HEK293 (cell line): Measurements from ENCODE around the gene RNASE3.

Source experiments
- BCL11B ChIP-seq: fragments of 450-650 bp; formaldehyde crosslinking; IDR thresholded peaks from 2 replicates; pipeline ENCODE4 v1.5.1; 2016; ENCODE audit warnings: low read depth, missing biosample characterization, missing genetic modification characterization
- GLIS2 ChIP-seq: fragments of 450-650 bp; formaldehyde crosslinking; IDR thresholded peaks from 2 replicates; pipeline ENCODE4 v1.5.1; 2016; ENCODE audit warnings: missing biosample characterization, missing genetic modification characterization
- YY1 ChIP-seq: fragments of 450-650 bp; formaldehyde crosslinking; IDR thresholded peaks from 2 replicates; pipeline ENCODE4 v1.5.1; 2018; ENCODE audit warnings: missing biosample characterization, missing genetic modification characterization
- ZNF10 ChIP-seq: fragments of 450-650 bp; formaldehyde crosslinking; IDR thresholded peaks from 2 replicates; pipeline ENCODE4 v1.5.1; 2017; ENCODE audit warnings: missing biosample characterization, missing genetic modification characterization
- ZNF19 ChIP-seq: fragments of 450-650 bp; formaldehyde crosslinking; IDR thresholded peaks from 2 replicates; pipeline ENCODE4; 2016; ENCODE audit warnings: missing biosample characterization, missing genetic modification characterization, low read depth
- ZNF214 ChIP-seq: fragments of 450-650 bp; formaldehyde crosslinking; IDR thresholded peaks from 2 replicates; pipeline ENCODE4 v1.5.1; 2017; ENCODE audit warnings: missing biosample characterization, mild to moderate bottlenecking, missing genetic modification characterization, borderline replicate concordance
- ZNF530 ChIP-seq: fragments of 450-650 bp; formaldehyde crosslinking; IDR thresholded peaks from 2 replicates; pipeline ENCODE4 v1.5.1; 2016; ENCODE audit warnings: low read depth, missing biosample characterization, missing genetic modification characterization
- ZNF660 ChIP-seq: fragments of 450-650 bp; IDR thresholded peaks from 2 replicates; pipeline ENCODE4 v1.5.1; 2018; ENCODE audit warnings: missing biosample characterization, mild to moderate bottlenecking, missing genetic modification characterization
- ZNF707 ChIP-seq: fragments of 450-650 bp; formaldehyde crosslinking; IDR thresholded peaks from 2 replicates; pipeline ENCODE4 v1.5.1; 2016; ENCODE audit warnings: missing biosample characterization, missing genetic modification characterization
- TF ChIP-seq, protein P1 (sequence below): fragments of 450-650 bp; formaldehyde crosslinking; IDR thresholded peaks from 2 replicates; pipeline ENCODE4 v1.5.1; 2016; ENCODE audit warnings: missing biosample characterization, missing genetic modification characterization
- TF ChIP-seq, protein P2 (sequence below): fragments of 450-650 bp; formaldehyde crosslinking; IDR thresholded peaks from 2 replicates; pipeline ENCODE4 v1.5.1; 2016; ENCODE audit warnings: missing biosample characterization, missing genetic modification characterization, low read depth
- TF ChIP-seq, protein P3 (sequence below): fragments of 450-650 bp; formaldehyde crosslinking; IDR thresholded peaks from 2 replicates; pipeline ENCODE4 v1.5.1; 2016; ENCODE audit warnings: missing biosample characterization, missing genetic modification characterization

- TF ChIP-seq YY1 (tag by site-specific recombination) (no peak), ZNF19 (tag by site-specific recombination) (no peak), ZNF707 (tag by site-specific recombination) (no peak), ZNF10 (tag by site-specific recombination) (no peak), BCL11B (tag by site-specific recombination) (no peak), GLIS2 (tag by site-specific recombination) (no peak), ZNF530 (tag by site-specific recombination) (no peak), ZNF660 (tag by site-specific recombination) (no peak), ZNF214 (no peak)
- TF ChIP-seq, protein P1, sequence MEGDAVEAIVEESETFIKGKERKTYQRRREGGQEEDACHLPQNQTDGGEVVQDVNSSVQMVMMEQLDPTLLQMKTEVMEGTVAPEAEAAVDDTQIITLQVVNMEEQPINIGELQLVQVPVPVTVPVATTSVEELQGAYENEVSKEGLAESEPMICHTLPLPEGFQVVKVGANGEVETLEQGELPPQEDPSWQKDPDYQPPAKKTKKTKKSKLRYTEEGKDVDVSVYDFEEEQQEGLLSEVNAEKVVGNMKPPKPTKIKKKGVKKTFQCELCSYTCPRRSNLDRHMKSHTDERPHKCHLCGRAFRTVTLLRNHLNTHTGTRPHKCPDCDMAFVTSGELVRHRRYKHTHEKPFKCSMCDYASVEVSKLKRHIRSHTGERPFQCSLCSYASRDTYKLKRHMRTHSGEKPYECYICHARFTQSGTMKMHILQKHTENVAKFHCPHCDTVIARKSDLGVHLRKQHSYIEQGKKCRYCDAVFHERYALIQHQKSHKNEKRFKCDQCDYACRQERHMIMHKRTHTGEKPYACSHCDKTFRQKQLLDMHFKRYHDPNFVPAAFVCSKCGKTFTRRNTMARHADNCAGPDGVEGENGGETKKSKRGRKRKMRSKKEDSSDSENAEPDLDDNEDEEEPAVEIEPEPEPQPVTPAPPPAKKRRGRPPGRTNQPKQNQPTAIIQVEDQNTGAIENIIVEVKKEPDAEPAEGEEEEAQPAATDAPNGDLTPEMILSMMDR (tag by site-specific recombination): no peak
- TF ChIP-seq, protein P2, sequence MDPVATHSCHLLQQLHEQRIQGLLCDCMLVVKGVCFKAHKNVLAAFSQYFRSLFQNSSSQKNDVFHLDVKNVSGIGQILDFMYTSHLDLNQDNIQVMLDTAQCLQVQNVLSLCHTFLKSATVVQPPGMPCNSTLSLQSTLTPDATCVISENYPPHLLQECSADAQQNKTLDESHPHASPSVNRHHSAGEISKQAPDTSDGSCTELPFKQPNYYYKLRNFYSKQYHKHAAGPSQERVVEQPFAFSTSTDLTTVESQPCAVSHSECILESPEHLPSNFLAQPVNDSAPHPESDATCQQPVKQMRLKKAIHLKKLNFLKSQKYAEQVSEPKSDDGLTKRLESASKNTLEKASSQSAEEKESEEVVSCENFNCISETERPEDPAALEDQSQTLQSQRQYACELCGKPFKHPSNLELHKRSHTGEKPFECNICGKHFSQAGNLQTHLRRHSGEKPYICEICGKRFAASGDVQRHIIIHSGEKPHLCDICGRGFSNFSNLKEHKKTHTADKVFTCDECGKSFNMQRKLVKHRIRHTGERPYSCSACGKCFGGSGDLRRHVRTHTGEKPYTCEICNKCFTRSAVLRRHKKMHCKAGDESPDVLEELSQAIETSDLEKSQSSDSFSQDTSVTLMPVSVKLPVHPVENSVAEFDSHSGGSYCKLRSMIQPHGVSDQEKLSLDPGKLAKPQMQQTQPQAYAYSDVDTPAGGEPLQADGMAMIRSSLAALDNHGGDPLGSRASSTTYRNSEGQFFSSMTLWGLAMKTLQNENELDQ (tag by site-specific recombination): no peak
- TF ChIP-seq, protein P3, sequence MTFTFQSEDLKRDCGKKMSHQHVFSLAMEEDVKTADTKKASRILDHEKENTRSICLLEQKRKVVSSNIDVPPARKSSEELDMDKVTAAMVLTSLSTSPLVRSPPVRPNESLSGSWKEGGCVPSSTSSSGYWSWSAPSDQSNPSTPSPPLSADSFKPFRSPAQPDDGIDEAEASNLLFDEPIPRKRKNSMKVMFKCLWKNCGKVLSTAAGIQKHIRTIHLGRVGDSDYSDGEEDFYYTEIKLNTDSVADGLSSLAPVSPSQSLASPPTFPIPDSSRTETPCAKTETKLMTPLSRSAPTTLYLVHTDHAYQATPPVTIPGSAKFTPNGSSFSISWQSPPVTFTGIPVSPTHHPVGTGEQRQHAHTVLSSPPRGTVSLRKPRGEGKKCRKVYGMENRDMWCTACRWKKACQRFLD: no peak
Measured at GRCh38 chr14:20935303-20935984, 44.3 kb downstream of the RNASE3 start.
